H9 (cell line): ENCODE data around the gene SIDT2. TPM values are rescaled to one million over a fixed set of nuclear protein-coding genes. Genes with fewer than 3 reads are reported as not detected.

Experiments
- DNase-seq: peaks from one replicate; pipeline ENCODE4 v3.0.0-alpha.2; 2017
- H2AFZ ChIP-seq: one replicate; pipeline ENCODE4 v1.6.1; 2013; ENCODE audit warnings: mild to moderate bottlenecking, low read length, control low read depth, moderate library complexity
- H2AK5ac ChIP-seq: 2 replicates; pipeline ENCODE4 v1.6.1; 2013; ENCODE audit warnings: low read length, control low read depth, mixed read lengths; ENCODE audit not compliant: insufficient read length
- H2BK120ac ChIP-seq: one replicate; pipeline ENCODE4 v1.6.1; 2013; ENCODE audit warnings: low read depth, mild to moderate bottlenecking, low read length, control low read depth, inconsistent platforms; ENCODE audit not compliant: poor library complexity, severe bottlenecking
- H2BK12ac ChIP-seq: 2 replicates; pipeline ENCODE4 v1.6.1; 2013; ENCODE audit warnings: low read length, control low read depth, mixed read lengths, low read depth; ENCODE audit not compliant: insufficient read length
- H2BK15ac ChIP-seq: 2 replicates; pipeline ENCODE4 v1.6.1; 2013; ENCODE audit warnings: low read depth, low read length, control low read depth
- H2BK20ac ChIP-seq: one replicate; pipeline ENCODE4 v1.6.1; 2013; ENCODE audit warnings: low read depth, mild to moderate bottlenecking, low read length, control low read depth, inconsistent platforms; ENCODE audit not compliant: poor library complexity, severe bottlenecking
- H2BK5ac ChIP-seq: 2 replicates; pipeline ENCODE4 v1.6.1; 2013; ENCODE audit warnings: low read length, control low read depth, mixed read lengths; ENCODE audit not compliant: insufficient read length
- H3K14ac ChIP-seq: 2 replicates; pipeline ENCODE4 v1.6.1; 2013; ENCODE audit warnings: low read length, control low read depth; ENCODE audit not compliant: insufficient read depth
- H3K18ac ChIP-seq: 2 replicates; pipeline ENCODE4 v1.6.1; 2013; ENCODE audit warnings: low read depth, mild to moderate bottlenecking, mixed read lengths, low read length, control low read depth; ENCODE audit not compliant: insufficient read length
- H3K23ac ChIP-seq: 2 replicates; pipeline ENCODE4 v1.6.1; 2013; ENCODE audit warnings: low read length, control low read depth, mixed read lengths, low read depth; ENCODE audit not compliant: insufficient read length
- H3K23me2 ChIP-seq: 2 replicates; pipeline ENCODE4 v1.6.1; 2013; ENCODE audit warnings: low read depth, mild to moderate bottlenecking, mixed read lengths, low read length, control low read depth; ENCODE audit not compliant: insufficient read length, poor library complexity, severe bottlenecking
- H3K27ac ChIP-seq: 2 replicates; pipeline ENCODE4 v1.5.1; 2013; ENCODE audit warnings: low read length, control low read depth, mixed read lengths, low read depth; ENCODE audit not compliant: insufficient read length
- H3K27me3 ChIP-seq: 2 replicates; pipeline ENCODE4 v1.6.1; 2013; ENCODE audit warnings: low read length, control low read depth, inconsistent platforms; ENCODE audit not compliant: insufficient read depth
- H3K4ac ChIP-seq: 2 replicates; pipeline ENCODE4 v1.6.1; 2013; ENCODE audit warnings: low read depth, mild to moderate bottlenecking, control low read depth, inconsistent platforms, low read length, moderate library complexity
- H3K4me1 ChIP-seq: 2 replicates; pipeline ENCODE4 v1.6.1; 2013; ENCODE audit warnings: low read length, control low read depth, inconsistent platforms; ENCODE audit not compliant: insufficient read depth
- H3K4me2 ChIP-seq: 2 replicates; pipeline ENCODE4 v1.6.1; 2013; ENCODE audit warnings: low read length, control low read depth, mixed read lengths; ENCODE audit not compliant: insufficient read length, insufficient read depth
- H3K56ac ChIP-seq: 2 replicates; pipeline ENCODE4 v1.6.1; 2013; ENCODE audit warnings: low read depth, mild to moderate bottlenecking, mixed read lengths, low read length, control low read depth; ENCODE audit not compliant: insufficient read length
- H3K79me1 ChIP-seq: 2 replicates; pipeline ENCODE4 v1.6.1; 2013; ENCODE audit warnings: low read depth, mild to moderate bottlenecking, moderate library complexity, low read length, control low read depth, inconsistent platforms; ENCODE audit not compliant: insufficient read depth, poor library complexity, severe bottlenecking
- H3K79me2 ChIP-seq: 2 replicates; pipeline ENCODE4 v1.6.1; 2013; ENCODE audit warnings: low read length, control low read depth, inconsistent platforms; ENCODE audit not compliant: insufficient read depth
- H3K9ac ChIP-seq: 2 replicates; pipeline ENCODE4 v1.6.1; 2013; ENCODE audit warnings: low read length, control low read depth, mixed read lengths; ENCODE audit not compliant: insufficient read length; ENCODE audit errors: extremely low read depth
- H3K9me3 ChIP-seq: one replicate; pipeline ENCODE4 v1.6.1; 2013; ENCODE audit warnings: low read depth, low read length, inconsistent platforms; ENCODE audit not compliant: control insufficient read depth
- H3T11ph ChIP-seq: one replicate; pipeline ENCODE4 v1.6.1; 2013; ENCODE audit warnings: mild to moderate bottlenecking, low read length, control low read depth, inconsistent platforms
- H4K20me1 ChIP-seq: one replicate; pipeline ENCODE4 v1.6.1; 2013; ENCODE audit not compliant: control insufficient read depth, insufficient read length, insufficient read depth
- H4K5ac ChIP-seq: 2 replicates; pipeline ENCODE4 v1.6.1; 2013; ENCODE audit warnings: low read depth, mild to moderate bottlenecking, mixed read lengths, low read length, control low read depth; ENCODE audit not compliant: insufficient read length
- H4K8ac ChIP-seq: replicated peaks from 2 replicates; pipeline ENCODE4 v1.6.1; 2013; ENCODE audit warnings: low read length, control low read depth, mixed read lengths, low read depth; ENCODE audit not compliant: insufficient read length
- H4K91ac ChIP-seq: 2 replicates; pipeline ENCODE4 v1.6.1; 2013; ENCODE audit warnings: low read depth, mild to moderate bottlenecking, moderate library complexity, mixed read lengths, low read length, control low read depth; ENCODE audit not compliant: insufficient read length
- H3K27ac Mint-ChIP-seq, 3 experiments: 2 replicates in 2 of 3; 3 replicates in 1 of 3; pipeline ENCODE4 v1.8.0; 2020 to 2021; ENCODE audit warnings: mixed read lengths in 3 of 3, mild to moderate bottlenecking in 1 of 3, moderate library complexity in 1 of 3
- H3K27me3 Mint-ChIP-seq: 2 replicates; pipeline ENCODE4 v1.8.0; 2021; ENCODE audit warnings: low read depth, mild to moderate bottlenecking, moderate library complexity, mixed read lengths
- H3K36me3 Mint-ChIP-seq, 3 experiments: 2 replicates in 2 of 3; 3 replicates in 1 of 3; pipeline ENCODE4 v1.8.0; 2020 to 2021; ENCODE audit warnings: low read depth in 3 of 3, mixed read lengths in 3 of 3; ENCODE audit not compliant: insufficient read depth in 1 of 3
- H3K4me1 Mint-ChIP-seq, 2 experiments: 2 replicates each; pipeline ENCODE4 v1.8.0; 2020; ENCODE audit warnings: mixed read lengths in 2 of 2
- H3K4me3 Mint-ChIP-seq, 2 experiments: 2 replicates in 1 of 2; 3 replicates in 1 of 2; pipeline ENCODE4 v1.8.0; 2020 to 2021; ENCODE audit warnings: mild to moderate bottlenecking in 2 of 2, mixed read lengths in 2 of 2, moderate library complexity in 1 of 2
- H3K9me3 Mint-ChIP-seq, 2 experiments: 2 replicates in 1 of 2; 3 replicates in 1 of 2; pipeline ENCODE4 v1.8.0; 2020; ENCODE audit warnings: mild to moderate bottlenecking in 2 of 2, mixed read lengths in 2 of 2, moderate library complexity in 1 of 2
- CTCF ChIP-seq: fragments of 200-600 bp; sonication (generic); conservative IDR thresholded peaks from 3 replicates; pipeline ENCODE4 v1.8.0; 2021; ENCODE audit warnings: antibody characterized with exemption, mild to moderate bottlenecking
- WGBS: extraction: QIAGEN DNeasy Blood & Tissue Kit; methylation state at CpG from one replicate; pipeline ENCODE4 v1.1.7; 2013; ENCODE audit warnings: missing lambda C conversion rate, low lambda C conversion rate, mixed read lengths; ENCODE audit not compliant: insufficient read length; ENCODE audit errors: extremely low coverage; 5-methylcytosine and 5-hydroxymethylcytosine counted together
- total RNA-seq: library from RNA; stranded (reverse); gene quantifications from 2 replicates; pipeline ENCODE4 v1.2.1, GENCODE V29; 2021

The SIDT2 gene
- total RNA-seq, 1 experiment from 2014 or later, result 18.3 TPM

GRCh38 chr11:117231842-117232091 is 53.2 kb downstream of the SIDT2 start, which contains the start of gene PCSK7:
Gene PCSK7, minus strand, starts transcription at chr11:117232073. Its CDS starts 2,229 bp downstream, at chr11:117229844.
- H3K9ac ChIP-seq, result peak within 1 kb of the TSS; percentile 60
- TF ChIP-seq CTCF, result no peak
- H2BK20ac ChIP-seq, result no peak within 1 kb of the TSS
- peaks cover 15% of the 10 kb centered on the region for H3K23me2 ChIP-seq
- no peak within 1 kb of the TSS for H3K23ac ChIP-seq
- H3K4ac ChIP-seq, result no peak within 1 kb of the TSS
- no peak within 1 kb of the TSS for H4K5ac ChIP-seq
- no peak within 1 kb of the TSS for H4K91ac ChIP-seq
- no CpG with 5 or more reads among the region's 13 CpGs for WGBS
- no peak within 1 kb of the TSS for H4K8ac ChIP-seq
- H3K9me3 ChIP-seq, result no peaks in the 10 kb centered on the region
- peak within 1 kb of the TSS; percentile 64 for H3K18ac ChIP-seq
- H3K4me2 ChIP-seq, result peak within 1 kb of the TSS; percentile 92
- peaks cover 9 to 28% (median 15%) of the 10 kb centered on the region in 3 experiments; a peak in 5 of 7 replicates for H3K36me3 Mint-ChIP-seq
- peaks cover 24 to 26% of the 10 kb centered on the region in 2 experiments for H3K4me1 Mint-ChIP-seq
- DNase-seq, result no peak
- H3K27me3 Mint-ChIP-seq, result no peaks in the 10 kb centered on the region; the same call in 1 of the 2 replicates
- no peaks in the 10 kb centered on the region for H3K9me3 Mint-ChIP-seq
- no peaks in the 10 kb centered on the region for H4K20me1 ChIP-seq
- no peak within 1 kb of the TSS for H3T11ph ChIP-seq
- no peaks in the 10 kb centered on the region for H3K27me3 ChIP-seq
- peak within 1 kb of the TSS; percentile 52; the same call in 1 of the 2 replicates for H3K14ac ChIP-seq
- no peak within 1 kb of the TSS for H2BK120ac ChIP-seq
- no peak within 1 kb of the TSS for H2BK15ac ChIP-seq
- H3K4me3 Mint-ChIP-seq, result peak within 1 kb of the TSS; percentile 94 to 100
- H3K4me1 ChIP-seq, result no peaks in the 10 kb centered on the region
- peak within 1 kb of the TSS; percentile 94 to 100 (median 100) for H3K27ac Mint-ChIP-seq
- H2BK5ac ChIP-seq, result no peak within 1 kb of the TSS
- no peak within 1 kb of the TSS for H3K56ac ChIP-seq
- no peak within 1 kb of the TSS for H2AK5ac ChIP-seq
- H2BK12ac ChIP-seq, result no peak within 1 kb of the TSS
- H3K79me2 ChIP-seq, result no peaks in the 10 kb centered on the region
- H3K27ac ChIP-seq, result no peak within 1 kb of the TSS
- peak within 1 kb of the TSS; percentile 85 for H2AFZ ChIP-seq
- no peaks in the 10 kb centered on the region for H3K79me1 ChIP-seq
